Measurements from ENCODE around the gene CHRM4.

CHRM4 gene

GRCh38 chr11:46391578-46392420 is at the start of gene CHRM4:
Gene CHRM4, minus strand, starts transcription at chr11:46391776. Its CDS starts 5,219 bp downstream, at chr11:46386557.
- peak; percentile 54 for DNase-seq (ENCODE audit: low read depth)

DNA sequence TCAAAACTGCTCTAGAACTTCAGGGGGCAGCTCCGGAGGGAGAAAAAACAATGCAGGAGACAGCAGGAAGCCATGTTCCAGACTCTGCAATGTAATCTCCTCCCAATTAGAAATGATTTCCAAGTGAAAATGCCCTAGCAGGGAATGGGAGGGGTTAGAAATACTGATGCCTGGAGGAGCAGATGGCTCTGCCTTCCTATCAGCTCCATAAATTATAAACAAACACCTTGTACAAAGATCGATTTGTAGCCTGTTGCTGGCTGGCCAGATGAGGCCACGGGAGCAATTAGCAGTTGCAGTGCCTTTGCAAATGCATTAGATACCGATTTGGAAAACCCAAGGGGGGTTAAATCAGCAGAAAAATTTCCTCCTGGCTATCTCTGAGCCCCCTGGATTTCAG is 46.6 kb upstream of the CHRM4 start:
- DNase-seq (ENCODE audit: low read depth), result no peak

GRCh38 chr11:46437122-46437689 is 45.6 kb upstream of the CHRM4 start:
- no peak for DNase-seq (ENCODE audit: low read depth)

DNA sequence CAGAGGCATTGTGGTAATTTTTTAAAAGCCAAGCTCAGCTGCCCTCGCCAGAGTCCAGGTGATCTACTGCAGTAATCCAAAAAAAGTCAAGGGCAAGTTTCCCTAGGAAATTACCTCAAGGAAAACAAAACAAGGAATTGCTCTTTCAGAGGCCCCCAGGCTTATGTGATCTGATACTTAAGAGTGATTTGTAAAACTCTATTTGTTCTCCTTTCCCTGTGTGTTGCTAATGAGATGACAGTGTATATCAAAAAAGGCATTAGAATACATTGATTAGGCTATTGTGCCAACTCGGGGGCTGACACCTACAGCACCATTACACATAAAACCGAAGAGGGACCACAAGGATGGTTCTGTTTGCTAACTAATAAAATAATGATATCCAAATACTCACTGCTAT is 44.5 kb upstream of the CHRM4 start:
- DNase-seq (ENCODE audit: low read depth), result no peak

DNA sequence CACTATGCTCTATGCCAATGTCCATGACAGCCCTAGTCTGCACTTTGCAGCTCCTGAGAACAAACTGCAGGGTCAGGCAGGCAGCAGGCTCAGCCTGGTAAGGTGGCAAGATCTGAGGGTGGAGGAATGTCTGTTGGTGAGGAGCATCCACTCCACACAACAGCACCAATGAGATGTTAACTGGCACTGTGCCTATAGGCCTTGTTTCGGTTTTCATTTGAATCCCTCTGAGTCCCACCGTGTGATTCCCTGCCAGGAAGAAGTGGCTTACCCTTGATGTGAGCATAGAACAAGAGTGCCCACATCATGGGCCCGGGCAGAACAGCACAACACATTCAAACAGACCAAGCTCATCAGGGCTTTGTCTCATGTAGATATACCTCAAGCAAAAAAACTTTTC is 44.1 kb upstream of the CHRM4 start:
- no peak for DNase-seq (ENCODE audit: low read depth)

DNA sequence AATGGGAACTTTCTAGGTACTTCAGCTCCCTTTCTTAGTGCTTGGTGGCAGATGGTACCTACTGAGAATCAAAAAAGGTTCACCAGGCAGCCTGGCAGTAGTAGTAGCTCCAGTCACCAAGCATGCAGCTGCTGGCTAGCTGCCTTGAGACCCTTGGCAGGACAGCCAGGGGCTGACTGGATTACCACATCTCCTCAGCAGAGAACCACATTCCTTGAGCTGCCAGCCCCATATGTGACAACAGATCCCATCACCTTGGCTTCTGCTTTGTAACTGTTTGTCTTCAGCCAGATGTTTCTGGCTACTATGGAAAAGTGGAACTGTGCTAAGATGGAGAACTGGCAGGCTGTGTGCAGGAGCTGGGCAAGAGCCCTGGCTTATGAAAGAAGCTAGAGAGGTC is 39.6 kb upstream of the CHRM4 start:
- no peak for DNase-seq (ENCODE audit: low read depth)

DNA sequence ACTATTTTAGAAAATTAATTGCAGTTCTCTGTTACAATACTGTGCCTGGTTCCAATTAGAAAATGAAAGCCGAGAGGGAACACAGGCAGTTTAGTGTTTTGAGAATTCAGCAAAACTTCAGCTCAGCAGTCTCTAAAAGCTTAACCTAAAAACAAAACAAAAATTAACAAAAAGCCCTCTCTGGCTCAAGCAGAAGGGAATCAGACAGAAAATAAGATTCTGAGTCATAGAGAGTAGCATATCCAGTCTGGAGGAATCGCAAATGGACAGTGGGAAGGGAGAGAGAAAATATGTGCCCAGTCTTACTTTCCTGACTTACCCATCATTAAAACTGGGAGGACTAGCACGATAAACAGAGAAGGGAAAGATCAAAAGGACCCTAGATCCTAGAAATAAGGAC is 38.1 kb upstream of the CHRM4 start:
- peak; percentile 31 for DNase-seq (ENCODE audit: low read depth)

DNA sequence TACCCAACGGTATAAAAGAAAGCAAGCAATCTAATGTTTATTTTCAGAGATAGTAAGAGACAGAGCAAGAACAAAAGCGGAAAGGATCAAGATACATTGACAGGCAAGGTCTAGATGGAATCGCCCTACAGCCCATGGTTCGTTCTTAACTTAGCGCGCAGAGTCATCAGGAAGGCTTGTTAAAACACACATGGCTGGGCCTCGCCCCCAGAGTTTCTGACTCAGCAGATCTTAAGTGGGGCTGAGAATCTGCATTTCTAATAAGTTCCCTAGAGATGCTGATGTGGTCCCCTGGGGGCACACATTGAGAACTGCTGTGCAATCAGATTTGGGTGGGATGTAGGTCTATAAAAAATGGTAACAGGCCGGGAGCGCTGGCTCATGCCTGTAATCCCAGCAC is 35.8 kb upstream of the CHRM4 start:
- DNase-seq (ENCODE audit: low read depth), result peak; percentile 7

DNA sequence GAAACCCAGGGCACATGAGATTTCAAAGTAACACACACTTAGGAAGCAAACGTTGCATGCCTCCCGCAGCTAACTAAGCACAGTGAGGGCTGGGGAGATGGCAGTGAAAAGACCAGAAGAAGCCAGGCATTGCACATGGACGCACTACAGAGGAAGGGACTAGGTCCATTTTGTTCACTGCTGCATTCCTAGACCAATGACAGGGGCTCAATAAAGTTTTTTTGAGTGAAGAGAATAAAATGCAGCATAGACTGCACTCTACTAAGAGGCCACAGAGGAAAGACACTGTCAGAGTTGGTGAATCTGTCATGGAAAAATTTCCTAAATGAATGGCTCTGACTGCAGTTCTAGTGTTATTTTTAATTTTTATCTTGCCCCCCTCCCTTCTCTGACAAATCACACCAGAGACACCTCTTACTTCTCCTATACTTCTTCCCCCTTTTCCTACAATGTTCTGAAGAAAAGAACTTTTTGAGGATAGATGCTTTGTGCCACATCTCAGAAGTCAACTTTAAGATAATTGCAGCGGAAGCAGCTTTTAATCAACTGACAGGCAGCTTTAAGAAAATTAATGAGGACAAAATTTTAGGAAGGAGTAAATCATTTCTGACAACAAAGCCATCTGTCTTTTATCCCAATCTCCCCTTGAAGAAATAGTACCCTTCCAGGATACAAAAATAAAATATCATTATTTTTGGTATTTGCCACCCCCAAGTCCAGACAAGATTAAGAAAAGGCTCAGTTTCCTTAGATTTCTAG is 34.8 kb upstream of the CHRM4 start:
- DNase-seq (ENCODE audit: low read depth), result no peak

DNA sequence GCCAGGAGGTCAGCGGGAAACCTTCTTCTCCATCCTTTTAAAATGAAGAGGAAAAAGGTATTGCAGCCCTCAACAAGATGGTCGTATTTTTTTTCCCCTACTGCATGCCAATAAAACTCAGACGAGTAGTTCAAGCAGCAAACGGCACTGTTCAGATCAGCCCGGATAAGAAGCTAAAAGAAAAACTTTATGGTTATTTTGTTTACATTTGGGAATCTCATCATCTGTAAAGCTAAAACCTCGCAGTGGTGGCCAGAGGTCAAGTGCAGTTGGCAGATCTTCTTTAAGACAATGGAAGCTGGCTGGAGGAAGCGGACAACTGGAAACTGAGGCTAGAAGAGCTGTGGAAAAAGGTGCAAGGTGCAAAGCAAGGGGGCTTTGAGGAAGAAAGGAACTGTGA is 31.0 kb upstream of the CHRM4 start:
- DNase-seq (ENCODE audit: low read depth), result peak; percentile 53

DNA sequence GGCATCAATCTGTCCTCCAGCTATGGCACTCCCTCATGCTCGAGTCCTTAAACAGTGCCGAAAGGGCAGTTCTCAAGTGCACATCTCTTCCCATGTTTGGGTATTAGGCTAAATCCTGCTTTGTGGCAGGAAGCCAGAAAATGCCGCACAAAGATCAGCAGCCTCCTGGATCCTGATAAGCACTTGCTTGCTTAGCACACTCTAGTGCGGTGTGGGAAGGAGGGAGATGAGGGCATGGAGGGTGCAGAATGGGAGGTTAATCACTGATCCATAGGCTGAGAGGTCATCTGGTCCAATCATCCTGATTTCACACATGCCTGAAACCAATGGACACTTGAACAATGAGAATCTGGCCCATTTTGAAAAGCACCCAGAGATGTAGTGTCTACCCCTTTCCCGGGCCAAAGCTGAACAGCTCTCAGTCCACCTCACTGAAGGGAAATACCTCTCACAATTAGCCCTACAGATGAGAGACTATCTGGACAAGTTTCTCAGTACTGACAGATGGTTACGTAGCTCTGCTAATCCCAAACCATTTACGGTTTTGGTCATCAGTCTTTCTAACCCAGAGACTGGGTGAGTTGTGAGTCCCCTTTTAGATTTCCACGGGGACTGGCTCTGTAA is 29.8 kb upstream of the CHRM4 start:
- no peak for DNase-seq (ENCODE audit: low read depth)

- DNase-seq (ENCODE audit: low read depth), result no peak
Measured at GRCh38 chr11:46420513-46420912, 28.9 kb upstream of the CHRM4 start.

GRCh38 chr11:46418751-46419150 is 27.2 kb upstream of the CHRM4 start:
- DNase-seq (ENCODE audit: low read depth), result no peak

GRCh38 chr11:46417711-46418110 is 26.1 kb upstream of the CHRM4 start:
- DNase-seq (ENCODE audit: low read depth), result no peak

DNA sequence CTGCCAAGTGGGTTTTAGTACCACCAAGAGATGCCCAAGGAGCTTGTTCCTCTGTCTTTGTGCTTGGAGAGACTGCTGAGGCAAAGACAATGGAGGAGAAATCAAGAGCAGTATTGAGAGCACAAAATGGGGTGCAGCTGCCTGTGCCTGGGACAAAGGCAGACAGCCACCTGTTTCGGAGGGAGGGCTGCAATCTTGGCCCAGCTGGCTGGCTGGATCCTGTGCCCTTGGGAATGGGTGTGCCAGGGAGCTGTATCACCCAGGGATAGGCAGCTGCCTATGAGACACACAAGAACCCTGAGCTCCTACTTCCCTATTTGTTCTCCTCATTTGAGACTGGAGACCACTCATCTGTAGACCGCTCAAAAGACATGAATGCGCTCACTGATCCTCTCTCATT is 23.3 kb upstream of the CHRM4 start:
- DNase-seq (ENCODE audit: low read depth), result no peak

DNA sequence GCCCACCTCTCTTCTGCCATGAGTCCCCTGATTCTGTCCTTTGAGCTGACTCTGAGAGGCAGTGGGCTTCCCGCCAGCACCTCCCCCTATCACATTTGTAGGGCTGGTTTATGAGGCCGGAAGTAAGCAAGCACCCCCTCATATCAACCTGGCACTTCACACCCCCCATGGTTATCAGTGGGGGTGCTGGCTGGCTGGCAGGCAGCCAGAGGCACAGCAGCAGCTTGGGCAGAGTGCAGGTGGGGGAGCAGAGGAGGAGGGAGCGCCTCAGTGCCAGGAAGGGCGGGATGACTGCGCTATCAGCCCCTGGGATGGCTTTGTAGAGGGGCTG is 22.9 kb upstream of the CHRM4 start:
- no peak for DNase-seq (ENCODE audit: low read depth)

- peak; percentile 21 for DNase-seq (ENCODE audit: low read depth)
Measured at GRCh38 chr11:46413760-46414465, 22.3 kb upstream of the CHRM4 start.

DNA sequence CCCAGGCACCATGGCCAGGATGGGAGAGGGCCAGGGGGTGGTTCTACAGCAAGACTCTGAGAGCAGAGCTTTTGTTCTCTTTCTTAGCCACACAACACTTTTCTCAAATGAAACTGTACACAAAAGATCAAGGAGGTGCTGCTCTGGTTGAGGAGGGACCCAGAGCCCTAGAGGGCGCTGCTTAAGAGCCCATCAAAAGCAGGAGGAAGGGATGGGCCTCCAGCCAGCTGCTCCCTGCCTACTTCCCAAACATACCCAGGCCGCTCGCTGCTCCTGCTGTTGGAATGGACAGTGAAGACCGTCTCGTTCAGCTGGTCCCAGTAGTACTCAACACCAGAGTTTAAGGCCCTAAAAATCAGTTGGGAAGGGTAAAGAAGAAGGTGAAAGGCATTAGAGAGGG is 18.4 kb upstream of the CHRM4 start:
- no peak for DNase-seq (ENCODE audit: low read depth)

- no peak for DNase-seq (ENCODE audit: low read depth)
Measured at GRCh38 chr11:46408407-46408986, 16.9 kb upstream of the CHRM4 start.

GRCh38 chr11:46407635-46408034 is 16.1 kb upstream of the CHRM4 start:
- DNase-seq (ENCODE audit: low read depth), result no peak

GRCh38 chr11:46404476-46405017 is 13.0 kb upstream of the CHRM4 start:
- DNase-seq (ENCODE audit: low read depth), result peak; percentile 51

Data from EH (cell line).